Ramos (cell line): Measurements from ENCODE around the gene PDGFD.

Source experiments
- in situ Hi-C: fragments of 300-500 bp; cut with MboI; formaldehyde crosslinking; loops from one replicate; pipeline ENCODE4 v1.14.3; 2022; ENCODE audit warnings: low sequenced_read_pairs; ENCODE audit not compliant: unreplicated experiment

Gene PDGFD

DNA sequence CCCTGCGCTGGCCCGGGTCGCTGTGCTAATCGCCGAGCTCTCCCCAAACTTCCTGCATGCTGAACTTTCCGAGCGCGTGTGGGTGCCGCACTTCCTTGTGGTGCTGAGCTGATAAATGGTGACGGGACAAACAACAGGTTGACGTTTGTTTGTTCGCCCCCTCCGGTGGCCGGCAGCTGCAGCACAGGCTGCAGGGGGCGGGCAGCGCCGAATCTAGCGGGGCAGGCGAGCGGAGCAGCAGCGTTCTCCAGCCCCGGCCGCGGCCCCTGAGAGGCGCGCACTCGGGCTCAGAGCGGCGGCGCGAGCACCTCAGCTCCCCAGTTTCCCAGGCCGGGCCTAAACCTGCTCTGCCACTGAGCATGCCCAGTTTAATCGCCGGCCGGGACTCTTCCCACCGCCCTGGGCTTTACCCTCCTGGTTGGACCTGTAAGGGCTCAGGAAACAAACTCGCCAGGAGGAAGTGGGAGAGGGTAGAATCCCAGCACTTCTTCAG, at the start of gene PDGFD:
PDGFD (minus strand) TSS at position 120 of the 493 bp plus-strand sequence.
- in situ Hi-C loops, result loop anchor here (10.0 kb wide), 2 partner anchors 289 to 479 kb away; no protein-coding TSS in a partner anchor

- in situ Hi-C loops, result no loop called here
These were observed 43.0 kb upstream of the PDGFD start for GRCh38 chr11:104206936-104207335.

- in situ Hi-C loops, result no loop called here
These were observed 41.9 kb upstream of the PDGFD start for GRCh38 chr11:104205838-104206237.

- in situ Hi-C loops, result no loop called here
These were observed 36.7 kb upstream of the PDGFD start for GRCh38 chr11:104200688-104201087.

GRCh38 chr11:104199053-104199452, 35.1 kb upstream of the PDGFD start:
- in situ Hi-C loops, result no loop called here

DNA sequence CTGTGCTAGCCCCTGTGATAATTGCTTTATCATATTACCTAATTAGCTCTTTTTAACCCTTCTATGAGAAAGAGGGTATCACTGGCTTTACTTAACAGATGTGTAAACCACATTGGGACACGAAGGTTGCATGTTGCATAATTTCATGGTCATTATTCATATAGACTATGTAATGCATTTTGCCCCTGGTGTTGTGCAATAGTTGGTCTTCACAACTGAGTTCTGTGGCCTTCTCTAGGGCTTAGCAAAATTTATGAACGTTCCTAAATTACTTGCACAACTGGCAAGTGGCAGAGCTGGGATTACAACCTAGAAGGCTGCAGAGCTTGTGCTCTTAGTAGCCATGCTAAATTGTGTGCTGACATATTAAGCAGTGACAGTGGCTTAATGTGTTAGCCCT, 34.6 kb upstream of the PDGFD start:
- in situ Hi-C loops, result no loop called here

- in situ Hi-C loops, result no loop called here
These were observed 27.2 kb upstream of the PDGFD start for GRCh38 chr11:104191124-104191523.

DNA sequence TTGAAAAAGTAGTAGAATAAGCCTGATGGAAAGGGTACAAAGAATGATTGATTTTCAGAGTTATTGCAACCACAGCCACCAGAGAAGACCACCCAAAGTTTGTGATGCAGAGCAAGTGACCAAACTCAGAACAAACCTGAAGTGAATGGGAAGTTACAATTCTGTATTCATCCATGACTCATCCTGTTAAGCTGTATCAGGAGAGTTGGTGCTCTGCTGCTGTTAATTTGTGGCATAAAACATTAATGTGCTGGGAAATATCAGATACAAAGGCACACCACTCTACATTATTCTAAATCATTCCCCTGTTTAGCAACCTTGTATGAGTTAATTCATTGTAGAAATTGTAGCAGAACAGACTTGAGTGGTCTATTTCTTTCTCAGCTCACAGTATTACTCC, 19.6 kb upstream of the PDGFD start:
- in situ Hi-C loops, result no loop called here

GRCh38 chr11:104175769-104176168, 11.8 kb upstream of the PDGFD start:
- in situ Hi-C loops, result no loop called here

DNA sequence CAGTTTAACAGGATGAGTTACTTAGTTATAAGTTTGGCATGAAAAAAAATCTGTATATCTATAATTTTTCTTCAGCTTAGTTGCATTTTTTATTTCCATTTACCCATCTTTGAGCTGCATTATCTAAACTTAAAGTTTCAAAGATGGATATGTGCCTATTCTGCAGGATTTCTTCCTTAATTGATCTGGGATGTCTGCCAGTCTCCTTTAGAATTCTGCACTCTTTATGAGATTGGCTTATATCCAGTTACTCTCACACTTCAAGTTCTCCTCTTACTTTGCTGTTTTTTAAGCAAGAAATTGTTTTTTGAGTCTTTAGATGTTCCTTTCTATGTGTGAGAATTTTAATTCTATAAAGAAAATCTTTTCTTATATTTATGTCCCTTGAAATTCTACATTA, 5.1 kb upstream of the PDGFD start:
- in situ Hi-C loops, result loop anchor here (10.0 kb wide), 2 partner anchors 294 to 484 kb away; no protein-coding TSS in a partner anchor

GRCh38 chr11:104165014-104165413, 1.1 kb upstream of the PDGFD start:
- in situ Hi-C loops, result loop anchor here (10.0 kb wide), 2 partner anchors 290 to 480 kb away; no protein-coding TSS in a partner anchor

DNA sequence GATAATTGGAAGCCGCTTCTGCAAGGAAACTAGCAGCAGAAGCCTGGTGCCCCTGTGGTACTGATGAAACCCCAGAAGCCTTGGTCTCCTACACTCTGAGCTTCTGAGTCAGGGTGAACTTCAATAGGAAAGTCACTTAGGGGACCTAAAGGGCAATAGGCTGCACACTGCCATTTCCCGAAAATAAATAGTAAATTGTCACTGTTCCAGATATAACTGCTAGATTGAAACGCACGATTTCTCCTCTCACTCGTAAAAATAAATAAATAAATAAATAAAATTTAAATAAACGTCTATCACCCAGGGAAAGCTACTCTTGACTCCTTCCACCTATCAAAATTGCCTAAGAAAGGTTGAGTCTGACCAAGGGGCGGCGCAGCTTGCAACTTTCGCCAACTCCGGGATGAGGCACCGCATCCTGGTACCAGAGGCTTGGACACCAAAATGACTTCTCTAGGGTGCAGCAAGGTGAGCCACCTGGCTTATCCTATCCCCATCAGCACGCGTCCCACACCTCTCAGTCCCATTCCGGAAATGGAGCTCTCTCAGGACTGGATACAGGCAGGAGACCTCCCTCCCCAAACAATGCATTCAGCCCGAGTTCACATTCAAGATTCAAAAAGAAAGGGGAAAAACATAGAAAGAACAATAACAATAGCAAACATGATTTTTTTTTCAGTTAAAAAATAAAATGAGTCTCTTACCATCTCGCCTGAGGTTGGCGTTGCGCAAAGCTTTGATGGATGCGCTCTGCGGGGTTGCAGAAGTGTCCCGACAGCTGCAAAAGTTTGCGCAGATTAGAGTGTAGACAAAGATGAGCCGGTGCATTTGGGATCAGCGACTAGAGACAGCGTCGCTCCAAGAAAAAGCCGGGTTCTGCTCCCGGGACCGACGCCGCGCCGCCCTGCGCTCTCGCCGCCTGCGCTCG, 583 bp downstream of the PDGFD start:
- in situ Hi-C loops, result loop anchor here (10.0 kb wide), 2 partner anchors 289 to 479 kb away; no protein-coding TSS in a partner anchor

GRCh38 chr11:104161751-104162450, 2.0 kb downstream of the PDGFD start:
- in situ Hi-C loops, result loop anchor here (10.0 kb wide), 2 partner anchors 287 to 477 kb away; no protein-coding TSS in a partner anchor

- in situ Hi-C loops, result no loop called here
These were observed 4.6 kb downstream of the PDGFD start for GRCh38 chr11:104159356-104159755.

- in situ Hi-C loops, result no loop called here
These were observed 8.6 kb downstream of the PDGFD start for GRCh38 chr11:104155375-104155774.

- in situ Hi-C loops, result no loop called here
These were observed 9.7 kb downstream of the PDGFD start for GRCh38 chr11:104154296-104154695.

GRCh38 chr11:104152941-104153505, 10.9 kb downstream of the PDGFD start:
- in situ Hi-C loops, result no loop called here

DNA sequence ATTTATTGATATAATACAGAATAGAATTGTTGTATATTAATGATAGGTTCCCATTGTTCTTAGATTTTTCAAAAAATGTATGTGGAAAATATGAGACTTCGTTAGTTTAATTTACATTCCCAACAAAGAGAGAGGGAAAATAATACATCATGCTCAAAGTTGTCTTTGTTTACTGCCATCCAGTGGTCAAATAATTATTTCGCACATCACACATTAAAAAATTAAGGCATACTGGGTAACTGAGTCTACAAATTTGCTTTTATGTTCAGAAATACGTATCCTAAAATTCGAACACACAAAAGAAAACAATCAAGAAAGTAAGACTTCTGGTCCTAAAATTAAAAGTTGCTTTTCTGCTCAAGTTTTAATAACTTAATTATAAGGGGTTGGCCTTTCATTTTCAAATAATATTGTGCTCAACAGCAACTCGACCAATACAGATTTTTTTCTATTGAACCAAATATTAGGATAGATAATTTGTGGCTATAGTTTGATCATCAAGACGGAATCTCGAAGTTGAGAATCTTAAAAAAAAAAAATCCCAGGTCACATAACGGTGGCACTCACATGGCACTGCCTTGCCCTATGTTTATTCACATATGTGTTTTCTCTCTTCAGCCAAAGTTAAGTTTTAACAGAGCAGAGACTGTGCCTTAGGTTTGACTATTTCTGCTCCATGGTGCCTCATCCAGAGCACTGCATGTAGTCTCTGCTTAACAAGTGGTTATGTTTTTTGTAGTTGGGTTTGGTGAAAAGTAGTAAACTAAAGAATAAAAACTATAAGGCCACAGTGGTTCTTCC, 12.3 kb downstream of the PDGFD start:
- in situ Hi-C loops, result no loop called here

DNA sequence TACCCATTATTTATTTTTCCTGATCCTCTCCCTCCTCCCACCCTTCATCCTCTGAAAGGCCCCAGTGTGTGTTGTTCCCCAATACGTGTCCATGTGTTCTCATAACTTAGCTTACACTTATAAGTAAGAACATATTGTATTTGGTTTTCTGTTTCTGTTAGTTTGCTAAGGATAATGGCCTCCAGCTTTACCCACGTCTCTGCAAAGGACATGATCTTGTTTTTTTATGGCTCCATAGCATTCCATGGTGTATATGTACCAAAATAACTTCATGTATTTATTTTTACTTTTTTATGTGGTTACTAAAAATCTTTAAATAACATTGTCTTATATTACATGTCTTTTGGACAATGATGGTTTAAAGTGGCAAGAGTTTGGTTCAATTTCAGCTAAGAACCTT, 15.2 kb downstream of the PDGFD start:
- in situ Hi-C loops, result no loop called here

GRCh38 chr11:104148074-104148473, 15.9 kb downstream of the PDGFD start:
- in situ Hi-C loops, result no loop called here
